Measurements from ENCODE around the gene TPK1. TPM values are rescaled to one million over a fixed set of nuclear protein-coding genes. Genes with fewer than 3 reads are reported as not detected.

The TPK1 gene
- total RNA-seq, 1 donor from 2014 or later, result 2.2 TPM

DNA sequence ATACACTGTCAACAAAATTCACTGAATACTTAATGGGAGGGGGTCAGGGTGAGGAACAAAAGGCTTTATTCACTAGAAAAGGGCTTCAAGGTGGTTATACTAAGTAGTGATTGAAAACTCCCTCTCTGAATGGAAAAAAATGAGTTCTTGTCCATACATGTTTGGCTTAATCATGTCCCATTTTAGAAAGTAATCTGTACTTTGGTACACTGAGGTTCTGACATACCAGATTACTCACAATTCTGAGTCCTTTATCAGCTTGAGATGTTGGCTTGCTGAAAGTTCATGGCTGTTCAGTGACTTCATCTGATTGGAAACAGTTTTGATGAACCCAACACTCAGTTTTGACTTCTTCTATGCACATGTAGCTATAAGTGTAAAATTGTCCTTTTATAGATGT lies 419.5 kb downstream of the TPK1 start:
- TF ChIP-seq, protein P1, sequence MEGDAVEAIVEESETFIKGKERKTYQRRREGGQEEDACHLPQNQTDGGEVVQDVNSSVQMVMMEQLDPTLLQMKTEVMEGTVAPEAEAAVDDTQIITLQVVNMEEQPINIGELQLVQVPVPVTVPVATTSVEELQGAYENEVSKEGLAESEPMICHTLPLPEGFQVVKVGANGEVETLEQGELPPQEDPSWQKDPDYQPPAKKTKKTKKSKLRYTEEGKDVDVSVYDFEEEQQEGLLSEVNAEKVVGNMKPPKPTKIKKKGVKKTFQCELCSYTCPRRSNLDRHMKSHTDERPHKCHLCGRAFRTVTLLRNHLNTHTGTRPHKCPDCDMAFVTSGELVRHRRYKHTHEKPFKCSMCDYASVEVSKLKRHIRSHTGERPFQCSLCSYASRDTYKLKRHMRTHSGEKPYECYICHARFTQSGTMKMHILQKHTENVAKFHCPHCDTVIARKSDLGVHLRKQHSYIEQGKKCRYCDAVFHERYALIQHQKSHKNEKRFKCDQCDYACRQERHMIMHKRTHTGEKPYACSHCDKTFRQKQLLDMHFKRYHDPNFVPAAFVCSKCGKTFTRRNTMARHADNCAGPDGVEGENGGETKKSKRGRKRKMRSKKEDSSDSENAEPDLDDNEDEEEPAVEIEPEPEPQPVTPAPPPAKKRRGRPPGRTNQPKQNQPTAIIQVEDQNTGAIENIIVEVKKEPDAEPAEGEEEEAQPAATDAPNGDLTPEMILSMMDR (conservative IDR thresholded peaks at IDR 0.05; ENCODE audit: low read depth, low read length), result no peak
- no peak for DNase-seq (ENCODE audit: low read depth)

DNA sequence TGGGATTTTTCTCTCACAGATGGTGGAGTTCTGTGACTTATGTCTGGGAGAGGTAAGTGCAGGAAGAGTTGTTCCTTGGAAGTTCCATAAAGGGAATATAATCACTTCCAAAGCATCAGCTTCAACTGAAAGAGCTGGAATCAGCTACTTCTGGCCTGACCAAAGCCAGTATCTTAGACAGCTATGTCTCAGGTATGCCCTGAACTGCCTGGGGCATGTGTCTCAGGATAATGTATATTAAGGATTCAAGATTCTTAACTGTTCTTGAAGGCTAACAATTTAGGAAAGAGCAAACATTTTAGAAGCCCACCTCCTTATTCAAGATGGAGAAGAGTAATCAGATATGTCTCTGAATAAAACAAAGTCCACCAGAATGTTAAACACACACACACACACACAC lies 420.0 kb downstream of the TPK1 start:
- TF ChIP-seq, protein P1 (conservative IDR thresholded peaks at IDR 0.05; ENCODE audit: low read depth, low read length), result no peak
- H3K4me3 ChIP-seq (ENCODE audit: low read depth, low read length), result no peak overlapping the region
- DNase-seq (ENCODE audit: low read depth), result no peak

More for the DNA sequence above, 419.5 kb downstream of the TPK1 start:
- H3K4me3 ChIP-seq (ENCODE audit: low read depth, low read length), result no peak overlapping the region

DNA sequence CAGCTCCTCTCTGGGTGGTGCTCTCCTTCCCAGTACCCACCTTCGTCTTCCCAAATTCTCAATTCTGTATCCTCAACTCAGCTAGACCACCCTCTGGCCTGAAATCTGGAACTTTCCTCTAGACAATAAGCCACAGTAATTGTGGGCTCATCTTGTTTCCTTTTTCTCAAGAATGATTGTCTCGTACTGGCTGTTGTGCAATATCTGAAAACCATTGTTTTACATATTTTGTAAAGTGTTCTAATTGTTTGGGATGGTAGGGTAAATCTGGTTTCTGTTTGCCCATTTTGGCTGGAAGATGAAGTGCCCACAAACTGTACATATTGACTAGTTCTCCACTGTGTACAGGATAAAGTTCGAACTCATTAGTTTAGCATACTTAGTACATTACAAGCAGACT lies 421.0 kb downstream of the TPK1 start:
- TF ChIP-seq, protein P1 (conservative IDR thresholded peaks at IDR 0.05; ENCODE audit: low read depth, low read length), result no peak
- no peak overlapping the region for H3K4me3 ChIP-seq (ENCODE audit: low read depth, low read length)

DNA sequence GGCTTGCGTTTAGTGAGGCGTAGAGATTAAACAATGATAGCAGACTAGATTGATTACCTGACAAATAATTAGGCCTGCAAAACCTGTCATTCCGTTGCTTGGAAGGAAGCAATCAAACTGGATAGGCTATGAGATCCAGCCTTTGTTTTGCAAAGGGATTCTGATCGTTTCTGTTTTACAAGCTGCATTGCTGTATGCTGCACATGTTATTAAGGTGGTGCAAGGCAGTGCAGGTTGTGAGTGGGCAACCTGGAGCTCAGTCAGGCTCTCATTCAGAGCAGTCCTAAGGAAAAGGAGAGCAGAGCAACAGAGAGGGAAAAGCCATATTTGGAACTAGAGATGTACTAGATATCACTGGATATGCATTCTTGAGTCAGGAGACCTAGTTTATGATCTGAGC lies 425.4 kb downstream of the TPK1 start:
- TF ChIP-seq, protein P1 (conservative IDR thresholded peaks at IDR 0.05; ENCODE audit: low read depth, low read length), result no peak
- no peak overlapping the region for H3K4me3 ChIP-seq (ENCODE audit: low read depth, low read length)
- DNase-seq (ENCODE audit: low read depth), result no peak

More for the DNA sequence above, 421.0 kb downstream of the TPK1 start:
- DNase-seq (ENCODE audit: low read depth), result no peak

DNA sequence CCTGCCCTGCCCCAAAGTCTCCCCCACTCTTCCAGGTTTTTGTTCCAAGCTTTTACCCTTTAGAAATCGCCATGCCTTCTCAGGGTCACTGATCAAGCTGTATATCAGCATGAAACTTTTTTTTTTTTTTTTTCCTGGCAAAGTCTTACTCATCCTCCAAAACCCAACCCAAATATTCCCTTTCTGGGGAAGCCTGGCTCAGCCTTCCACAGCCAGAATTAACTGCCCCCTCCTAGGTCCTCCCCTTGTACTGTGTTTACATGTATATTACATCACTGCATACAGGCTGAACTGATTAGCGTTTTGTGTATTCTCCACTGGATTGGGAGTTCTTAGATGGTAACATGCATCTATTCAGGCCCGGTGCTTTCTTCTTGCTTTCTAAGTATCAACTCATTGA lies 427.7 kb downstream of the TPK1 start:
- TF ChIP-seq, protein P1 (conservative IDR thresholded peaks at IDR 0.05; ENCODE audit: low read depth, low read length), result no peak
- no peak for DNase-seq (ENCODE audit: low read depth)
- H3K4me3 ChIP-seq (ENCODE audit: low read depth, low read length), result no peak overlapping the region

DNA sequence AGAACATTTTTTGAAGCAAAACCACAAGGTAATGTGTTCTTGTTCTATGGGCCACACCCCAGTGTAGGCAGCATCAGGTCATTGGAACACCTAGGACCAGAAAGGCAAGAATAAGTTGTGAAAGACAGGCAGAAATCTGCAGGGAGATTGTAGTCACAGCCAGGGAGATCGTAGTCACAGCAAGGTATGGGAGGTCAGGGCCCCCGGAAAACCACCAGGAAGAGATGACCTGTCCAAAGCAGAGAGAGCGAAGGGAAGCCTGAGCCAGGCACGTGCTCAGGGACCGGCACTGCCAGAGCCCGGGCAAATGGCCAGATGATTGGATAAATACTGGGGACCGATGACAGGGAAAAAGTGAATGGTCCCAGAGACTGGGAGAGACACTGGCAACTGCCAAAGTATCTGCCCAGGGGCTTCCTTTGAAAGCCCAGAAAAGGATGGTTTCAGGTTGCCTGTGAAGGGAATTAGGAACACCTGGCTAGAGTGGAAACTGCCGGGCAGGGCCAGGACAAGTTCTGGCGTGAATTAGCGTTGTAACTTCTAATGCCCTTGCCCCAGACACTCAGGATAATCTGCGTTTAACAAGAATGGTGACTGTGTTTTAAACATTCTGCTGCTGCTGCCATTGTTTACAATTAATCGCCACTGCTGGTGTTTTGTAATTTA lies 428.5 kb downstream of the TPK1 start:
- no peak overlapping the region for H3K4me3 ChIP-seq (ENCODE audit: low read depth, low read length)
- no peak for DNase-seq (ENCODE audit: low read depth)
- TF ChIP-seq, protein P1 (conservative IDR thresholded peaks at IDR 0.05; ENCODE audit: low read depth, low read length), result no peak

DNA sequence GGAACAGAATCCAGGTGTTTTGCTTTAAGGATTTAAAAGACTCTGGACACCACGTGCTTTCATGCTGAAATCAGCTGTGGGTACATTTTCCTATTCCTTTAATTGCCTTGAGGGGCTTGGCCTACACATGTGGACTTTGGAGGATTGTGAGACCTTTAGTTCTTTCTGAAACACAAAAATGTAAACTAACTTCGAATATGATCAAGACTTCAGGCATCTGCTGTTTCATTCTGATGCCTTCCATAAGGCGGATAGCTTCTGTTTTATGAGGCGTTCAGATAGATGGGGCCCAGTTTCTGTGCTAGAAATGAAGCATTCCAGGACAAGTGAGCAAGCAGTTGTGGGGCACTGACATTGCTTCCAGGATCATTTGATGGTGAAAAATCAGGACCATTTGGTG lies 430.9 kb downstream of the TPK1 start:
- DNase-seq (ENCODE audit: low read depth), result no peak
- no peak overlapping the region for H3K4me3 ChIP-seq (ENCODE audit: low read depth, low read length)
- TF ChIP-seq, protein P1 (conservative IDR thresholded peaks at IDR 0.05; ENCODE audit: low read depth, low read length), result no peak

Data from epithelial cell of proximal tubule (primary cell).